ENCODE measurements around the gene TFEB. TPM values are rescaled to one million over a fixed set of nuclear protein-coding genes. Genes with fewer than 3 reads are reported as not detected.

Gene TFEB
- total and polyA plus RNA-seq, 10 donors, result 55.9 to 150 (median 76.9) TPM

- no peaks in the 10 kb centered on the region for H3K4me1 ChIP-seq
- no peak overlapping the region for H3K27ac ChIP-seq
- H3K27me3 ChIP-seq (replicated peaks in 1 of 7), result peaks cover 0 to 44% (median 4%) of the 10 kb centered on the region in 7 donors
- WGBS, 5 donors, result 75 to 90% (median 85%) methylated on average over 5 of the region's 5 CpGs
- no peaks in the 10 kb centered on the region for H3K36me3 ChIP-seq
- no peak for TF ChIP-seq POLR2A (IDR thresholded peaks at IDR 0.05)
- TF ChIP-seq, protein P1, sequence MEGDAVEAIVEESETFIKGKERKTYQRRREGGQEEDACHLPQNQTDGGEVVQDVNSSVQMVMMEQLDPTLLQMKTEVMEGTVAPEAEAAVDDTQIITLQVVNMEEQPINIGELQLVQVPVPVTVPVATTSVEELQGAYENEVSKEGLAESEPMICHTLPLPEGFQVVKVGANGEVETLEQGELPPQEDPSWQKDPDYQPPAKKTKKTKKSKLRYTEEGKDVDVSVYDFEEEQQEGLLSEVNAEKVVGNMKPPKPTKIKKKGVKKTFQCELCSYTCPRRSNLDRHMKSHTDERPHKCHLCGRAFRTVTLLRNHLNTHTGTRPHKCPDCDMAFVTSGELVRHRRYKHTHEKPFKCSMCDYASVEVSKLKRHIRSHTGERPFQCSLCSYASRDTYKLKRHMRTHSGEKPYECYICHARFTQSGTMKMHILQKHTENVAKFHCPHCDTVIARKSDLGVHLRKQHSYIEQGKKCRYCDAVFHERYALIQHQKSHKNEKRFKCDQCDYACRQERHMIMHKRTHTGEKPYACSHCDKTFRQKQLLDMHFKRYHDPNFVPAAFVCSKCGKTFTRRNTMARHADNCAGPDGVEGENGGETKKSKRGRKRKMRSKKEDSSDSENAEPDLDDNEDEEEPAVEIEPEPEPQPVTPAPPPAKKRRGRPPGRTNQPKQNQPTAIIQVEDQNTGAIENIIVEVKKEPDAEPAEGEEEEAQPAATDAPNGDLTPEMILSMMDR (IDR thresholded peaks at IDR 0.05 in 8 of 11, conservative IDR thresholded peaks at IDR 0.05 in 3 of 11), result no peak
- TF ChIP-seq POLR2AphosphoS5 (IDR thresholded peaks at IDR 0.05), result no peak
- intact Hi-C loops (cut with DNase I; ENCODE audit: low total_unique reads), result no loop called here
- no peaks in the 10 kb centered on the region for H3K9me3 ChIP-seq
- no peak overlapping the region for H3K4me3 ChIP-seq
- no peak for DNase-seq
Observed at GRCh38 chr6:41663568-41663967, 71.8 kb downstream of the TFEB start.

DNA sequence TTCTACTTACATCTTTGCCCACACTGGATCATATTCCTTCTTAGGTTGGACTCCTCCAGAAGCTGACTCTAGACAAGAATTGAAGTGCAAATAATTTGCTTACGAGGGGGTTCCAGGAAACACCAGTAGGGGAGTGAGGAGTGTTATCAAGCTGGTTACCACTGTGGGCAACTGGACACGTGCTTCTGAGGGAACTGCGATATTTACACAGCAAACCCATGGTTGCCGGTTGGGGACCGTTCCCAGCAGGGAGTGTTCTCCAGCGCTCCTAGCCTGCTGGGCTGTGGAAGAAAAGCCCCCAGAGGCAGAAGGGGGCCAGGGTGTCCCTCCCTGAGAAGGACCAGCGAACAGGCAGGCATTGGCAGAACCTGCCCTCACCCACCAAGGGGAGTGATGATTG lies 75.5 kb downstream of the TFEB start:
- Histone ChIP-seq H3K4me3 (no peak overlapping the region), H3K36me3 (no peaks in the 10 kb centered on the region), H3K9me3 (no peaks in the 10 kb centered on the region), H3K27me3 (replicated peaks in 1 of 7) (peaks cover 0 to 63% (median 4%) of the 10 kb centered on the region in 7 donors), H3K27ac (no peak overlapping the region), H3K4me1 (no peaks in the 10 kb centered on the region)
- WGBS, 5 donors, result 38 to 58% (median 49%) methylated on average over 7 of the region's 7 CpGs
- peak; percentile 46 for DNase-seq
- no peak for TF ChIP-seq POLR2AphosphoS5 (IDR thresholded peaks at IDR 0.05)
- no peak for TF ChIP-seq POLR2A (IDR thresholded peaks at IDR 0.05)
- TF ChIP-seq, protein P1 (IDR thresholded peaks at IDR 0.05 in 8 of 11, conservative IDR thresholded peaks at IDR 0.05 in 3 of 11), result no peak
- intact Hi-C loops (cut with DNase I; ENCODE audit: low total_unique reads), result no loop called here

GRCh38 chr6:41658636-41659035 lies 76.8 kb downstream of the TFEB start:
- intact Hi-C loops (cut with DNase I; ENCODE audit: low total_unique reads), result no loop called here
- Histone ChIP-seq H3K4me3 (no peak overlapping the region), H3K4me1 (no peaks in the 10 kb centered on the region), H3K36me3 (no peaks in the 10 kb centered on the region), H3K27me3 (replicated peaks in 1 of 7) (peaks cover 0 to 65% (median 4%) of the 10 kb centered on the region in 7 donors), H3K9me3 (no peaks in the 10 kb centered on the region), H3K27ac (no peak overlapping the region)
- TF ChIP-seq POLR2A (IDR thresholded peaks at IDR 0.05) (no peak), POLR2AphosphoS5 (IDR thresholded peaks at IDR 0.05) (no peak)
- TF ChIP-seq, protein P1 (IDR thresholded peaks at IDR 0.05 in 8 of 11, conservative IDR thresholded peaks at IDR 0.05 in 3 of 11), result no peak
- 81 to 91% (median 87%) methylated on average over 13 of the region's 13 CpGs for WGBS, 5 donors
- DNase-seq, result peak; percentile 39

GRCh38 chr6:41657131-41658094 lies 78.0 kb downstream of the TFEB start:
- Histone ChIP-seq H3K4me1 (no peaks in the 10 kb centered on the region), H3K27me3 (replicated peaks in 1 of 7) (peaks cover 0 to 69% (median 4%) of the 10 kb centered on the region in 7 donors), H3K4me3 (no peak overlapping the region), H3K9me3 (no peaks in the 10 kb centered on the region), H3K27ac (no peak overlapping the region), H3K36me3 (no peaks in the 10 kb centered on the region)
- intact Hi-C loops (cut with DNase I; ENCODE audit: low total_unique reads), result no loop called here
- no peak for TF ChIP-seq POLR2AphosphoS5 (IDR thresholded peaks at IDR 0.05)
- TF ChIP-seq, protein P1 (IDR thresholded peaks at IDR 0.05 in 8 of 11, conservative IDR thresholded peaks at IDR 0.05 in 3 of 11), result no peak
- no peak for TF ChIP-seq POLR2A (IDR thresholded peaks at IDR 0.05)
- 82 to 91% (median 87%) methylated on average over 23 of the region's 23 CpGs for WGBS, 5 donors
- peak; percentile 50 for DNase-seq

Measured in spleen (tissue), 11 donors.